Breast epithelium (tissue), 3 donors: ENCODE results near the gene VSIR.
A peak's percentile ranks its signal among the peaks of the same experiment; 100 is the strongest.

Source experiments
- POLR2A ChIP-seq: fragments of 450-650 bp; IDR thresholded peaks from one replicate; pipeline ENCODE4 v1.6.1; 2016; ENCODE audit warnings: antibody characterized with exemption, mild to moderate bottlenecking, moderate library complexity
- POLR2AphosphoS5 ChIP-seq, 3 donors: sonication (generic); formaldehyde crosslinking; IDR thresholded peaks; one replicate each; pipeline ENCODE4 v1.6.1; 2017; ENCODE audit warnings: antibody characterized with exemption in 3 of 3
- TF ChIP-seq, protein P1 (sequence below), 3 donors: fragments of 450-650 bp; IDR thresholded peaks; one replicate each; pipeline ENCODE4 v1.5.1; 2016 to 2017; ENCODE audit warnings: antibody characterized with exemption in 3 of 3, mild to moderate bottlenecking in 3 of 3, moderate library complexity in 3 of 3

DNA sequence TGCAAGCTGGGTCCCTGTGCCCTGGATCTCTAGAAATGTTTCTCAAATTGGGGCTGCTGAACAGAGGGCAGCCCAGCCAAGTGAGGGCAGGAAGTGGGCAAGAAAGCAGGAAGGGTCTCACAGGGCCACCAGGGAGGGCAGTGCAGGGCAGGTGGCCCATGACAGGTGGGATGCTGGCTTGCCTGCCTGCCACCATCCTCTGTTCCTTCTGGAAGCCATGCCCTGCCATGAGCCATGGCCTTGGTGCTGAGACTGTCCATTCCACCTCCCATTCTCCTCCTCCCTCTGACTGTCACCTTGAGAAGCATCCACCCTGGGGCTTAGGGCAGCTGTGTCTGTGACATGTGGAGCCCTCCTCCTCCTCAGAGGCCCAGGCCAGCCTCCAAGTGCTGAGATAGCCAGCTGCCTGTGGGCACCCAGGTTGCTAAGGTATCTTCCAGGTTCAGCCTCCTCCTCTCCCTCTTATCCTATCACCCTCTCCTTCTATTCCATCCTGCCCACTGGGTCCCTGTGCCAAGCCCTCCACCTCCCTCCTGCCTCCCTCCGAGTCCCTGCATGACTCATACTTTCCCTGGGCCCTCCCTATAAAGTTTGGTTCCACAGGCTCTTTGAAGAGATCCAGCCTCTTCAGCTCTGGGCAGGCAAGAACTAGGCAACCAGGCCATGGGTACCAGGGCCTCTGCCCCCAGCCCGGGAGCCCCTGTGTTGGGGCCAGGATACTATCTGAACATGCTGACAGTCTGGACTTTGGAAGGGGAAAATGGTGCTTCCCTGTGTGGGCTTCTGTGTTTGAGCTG, 1.3 kb downstream of the VSIR start:
- TF ChIP-seq, protein P1, sequence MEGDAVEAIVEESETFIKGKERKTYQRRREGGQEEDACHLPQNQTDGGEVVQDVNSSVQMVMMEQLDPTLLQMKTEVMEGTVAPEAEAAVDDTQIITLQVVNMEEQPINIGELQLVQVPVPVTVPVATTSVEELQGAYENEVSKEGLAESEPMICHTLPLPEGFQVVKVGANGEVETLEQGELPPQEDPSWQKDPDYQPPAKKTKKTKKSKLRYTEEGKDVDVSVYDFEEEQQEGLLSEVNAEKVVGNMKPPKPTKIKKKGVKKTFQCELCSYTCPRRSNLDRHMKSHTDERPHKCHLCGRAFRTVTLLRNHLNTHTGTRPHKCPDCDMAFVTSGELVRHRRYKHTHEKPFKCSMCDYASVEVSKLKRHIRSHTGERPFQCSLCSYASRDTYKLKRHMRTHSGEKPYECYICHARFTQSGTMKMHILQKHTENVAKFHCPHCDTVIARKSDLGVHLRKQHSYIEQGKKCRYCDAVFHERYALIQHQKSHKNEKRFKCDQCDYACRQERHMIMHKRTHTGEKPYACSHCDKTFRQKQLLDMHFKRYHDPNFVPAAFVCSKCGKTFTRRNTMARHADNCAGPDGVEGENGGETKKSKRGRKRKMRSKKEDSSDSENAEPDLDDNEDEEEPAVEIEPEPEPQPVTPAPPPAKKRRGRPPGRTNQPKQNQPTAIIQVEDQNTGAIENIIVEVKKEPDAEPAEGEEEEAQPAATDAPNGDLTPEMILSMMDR (IDR thresholded peaks at IDR 0.05) = no peak
- TF ChIP-seq POLR2AphosphoS5 (IDR thresholded peaks at IDR 0.05) (peak; percentile 17 to 79 (median 30)), POLR2A (no peak)
